HG03520 (cell line): ENCODE measurements around the gene HCAR3.
"Not testable (repeated sequence)": the region's sequence is repeated elsewhere in the genome, so short reads cannot be mapped to it uniquely, and the experiment has no call there.

Experiments used
- ATAC-seq: cut with Tn5 transposase; IDR thresholded peaks from one replicate; pipeline ENCODE4 v1.9.1; 2021; ENCODE audit warnings: mild to moderate bottlenecking, moderate library complexity; ENCODE audit not compliant: unreplicated experiment

HCAR3 gene

GRCh38 chr12:122724641-122725243 lies 8.1 kb upstream of the HCAR3 start:
- ATAC-seq, result no peak

- no peak for ATAC-seq
Measured at GRCh38 chr12:122722387-122722786, 5.8 kb upstream of the HCAR3 start.

- ATAC-seq, result no peak
Measured at GRCh38 chr12:122721057-122721545, 4.5 kb upstream of the HCAR3 start.

- ATAC-seq, result not testable (repeated sequence)
Measured at GRCh38 chr12:122715211-122715610, 1.4 kb downstream of the HCAR3 start.

GRCh38 chr12:122713491-122714188 lies 3.0 kb downstream of the HCAR3 start:
- ATAC-seq, result not testable (repeated sequence)

GRCh38 chr12:122711266-122711665 lies 5.3 kb downstream of the HCAR3 start:
- not testable (repeated sequence) for ATAC-seq

GRCh38 chr12:122710341-122710740 lies 6.3 kb downstream of the HCAR3 start:
- not testable (repeated sequence) for ATAC-seq

GRCh38 chr12:122709287-122709686 lies 7.3 kb downstream of the HCAR3 start:
- ATAC-seq, result not testable (repeated sequence)

GRCh38 chr12:122703841-122704240 lies 12.8 kb downstream of the HCAR3 start:
- not testable (repeated sequence) for ATAC-seq

- ATAC-seq, result not testable (repeated sequence)
Measured at GRCh38 chr12:122702890-122703611, 13.6 kb downstream of the HCAR3 start, which contains the start of gene HCAR2. Gene HCAR2, minus strand, starts transcription at chr12:122703357. Its CDS starts 74 bp downstream, at chr12:122703283.

- ATAC-seq, result not testable (repeated sequence)
Measured at GRCh38 chr12:122701481-122701880, 15.1 kb downstream of the HCAR3 start.

- not testable (repeated sequence) for ATAC-seq
Measured at GRCh38 chr12:122700038-122700710, 16.4 kb downstream of the HCAR3 start.

- ATAC-seq, result not testable (repeated sequence)
Measured at GRCh38 chr12:122696922-122697321, 19.7 kb downstream of the HCAR3 start.

- no peak for ATAC-seq
Measured at GRCh38 chr12:122691566-122691965, 25.0 kb downstream of the HCAR3 start.

GRCh38 chr12:122688291-122688690 lies 28.3 kb downstream of the HCAR3 start:
- no peak for ATAC-seq

- no peak for ATAC-seq
Measured at GRCh38 chr12:122687086-122687485, 29.5 kb downstream of the HCAR3 start.

GRCh38 chr12:122686538-122686937 lies 30.1 kb downstream of the HCAR3 start:
- ATAC-seq, result no peak

GRCh38 chr12:122684297-122684813 lies 32.3 kb downstream of the HCAR3 start:
- ATAC-seq, result no peak

GRCh38 chr12:122681814-122682213 lies 34.8 kb downstream of the HCAR3 start:
- ATAC-seq, result no peak

- not testable (repeated sequence) for ATAC-seq
Measured at GRCh38 chr12:122680989-122681388, 35.6 kb downstream of the HCAR3 start.

GRCh38 chr12:122676781-122677180 lies 39.8 kb downstream of the HCAR3 start:
- not testable (repeated sequence) for ATAC-seq
